ENCODE data around the gene S100A12.
"Not testable (repeated sequence)": the region's sequence is repeated elsewhere in the genome, so short reads cannot be mapped to it uniquely, and the experiment has no call there.

S100A12 gene

DNA sequence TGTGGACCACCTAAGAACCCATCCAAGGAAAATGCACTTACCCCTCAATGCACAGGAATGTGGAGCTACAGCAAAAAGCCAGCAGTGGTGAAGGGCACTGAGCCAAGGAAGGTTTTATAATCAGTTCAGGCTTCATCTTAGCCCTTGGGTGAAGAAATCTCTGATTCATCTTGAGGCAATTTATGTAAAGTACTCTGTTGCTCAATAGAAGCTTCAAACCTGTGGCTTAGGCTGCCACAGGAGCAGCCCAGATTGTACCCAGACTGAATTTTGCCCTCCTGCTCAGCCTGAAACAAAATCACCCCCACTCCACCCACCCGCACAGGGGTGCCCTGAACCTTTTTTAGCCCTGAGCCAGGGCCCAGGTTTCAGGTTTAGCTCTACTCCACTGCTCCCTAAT, at the start of gene S100A12:
TSS of gene S100A12 (minus strand) at position 111 of the 400 bp plus-strand sequence. CDS start 1,029 bp downstream, outside the sequence.
- no peak for DNase-seq

DNA sequence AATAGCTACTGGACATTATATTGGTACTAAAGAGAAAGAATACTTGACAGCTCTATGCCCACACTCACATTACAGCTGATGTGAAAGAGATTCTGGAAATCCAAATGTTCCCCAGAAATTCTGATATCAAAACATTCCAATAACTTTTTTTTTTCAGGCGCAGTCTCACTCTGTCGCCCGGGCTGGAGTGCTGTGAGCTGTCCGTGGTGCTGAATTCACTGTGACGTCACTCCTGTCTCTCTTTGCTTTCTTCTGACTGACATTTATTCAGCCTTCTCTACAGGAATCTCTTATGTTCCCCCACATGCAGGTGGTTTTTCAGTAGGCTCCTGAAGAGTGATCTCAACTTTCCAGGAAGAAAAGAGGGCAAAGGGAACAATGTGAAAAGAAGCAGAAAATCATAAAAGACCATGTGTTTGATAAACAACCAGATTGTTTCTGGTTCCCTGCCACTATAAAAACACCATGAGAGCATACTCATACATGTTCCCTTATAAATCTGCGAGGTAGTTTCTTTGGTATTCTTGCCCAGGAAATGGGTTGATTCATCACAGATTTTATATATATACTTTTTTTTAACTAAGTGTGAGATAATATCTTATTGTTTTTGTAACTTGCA, 47.1 kb upstream of the S100A12 start:
- peak; percentile 54 for DNase-seq

DNA sequence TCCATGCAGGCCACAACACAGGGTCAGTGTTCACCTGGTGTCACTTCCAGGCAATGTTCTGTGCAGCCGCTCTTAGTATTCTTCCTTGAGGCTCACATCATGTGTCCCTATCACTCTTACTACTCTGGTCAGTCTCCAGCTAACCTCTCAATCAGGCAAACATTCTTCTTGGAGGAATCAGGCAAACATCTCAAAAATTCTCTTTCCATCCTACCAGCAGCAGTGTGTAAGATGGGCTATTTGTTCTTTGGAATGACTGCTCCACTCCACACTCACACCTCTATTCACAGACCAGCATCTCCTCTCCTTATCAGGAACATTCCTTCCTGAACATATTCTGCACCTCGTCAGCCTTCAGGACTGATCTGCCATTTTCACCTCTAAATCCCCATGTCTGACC, 44.9 kb upstream of the S100A12 start:
- no peak for DNase-seq

GRCh38 chr1:153419436-153419793, 44.0 kb upstream of the S100A12 start:
- DNase-seq: not testable (repeated sequence)

DNA sequence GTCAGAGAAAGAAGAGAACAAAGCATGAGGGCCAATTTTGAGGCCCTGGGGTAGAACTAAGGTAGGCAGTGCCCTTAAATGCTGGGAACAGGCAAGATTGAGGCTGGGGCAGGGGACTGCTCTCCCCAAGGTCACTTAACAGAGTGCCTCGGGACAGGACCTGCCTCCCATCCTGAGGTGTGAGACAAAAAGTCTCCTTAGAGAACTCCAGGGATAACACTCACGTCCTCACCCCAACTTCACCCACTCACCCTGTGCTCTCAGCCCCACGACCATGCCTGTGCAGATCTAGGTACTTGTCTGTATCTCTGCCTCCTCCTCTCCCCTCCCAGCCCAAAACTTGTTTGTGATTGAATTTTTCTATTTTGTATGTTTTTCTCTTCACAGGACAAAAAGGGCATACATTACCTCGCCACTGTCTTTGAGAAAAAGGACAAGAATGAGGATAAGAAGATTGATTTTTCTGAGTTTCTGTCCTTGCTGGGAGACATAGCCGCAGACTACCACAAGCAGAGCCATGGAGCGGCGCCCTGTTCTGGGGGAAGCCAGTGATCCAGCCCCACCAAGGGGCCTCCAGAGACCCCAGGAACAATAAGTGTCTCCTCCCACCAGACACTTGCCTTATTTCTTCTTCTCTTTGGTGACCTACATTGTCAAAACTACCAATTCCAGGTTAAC, 43.5 kb upstream of the S100A12 start:
- not testable (repeated sequence) for DNase-seq

- no peak for DNase-seq
Observed at GRCh38 chr1:153417136-153417888, 41.9 kb upstream of the S100A12 start.

DNA sequence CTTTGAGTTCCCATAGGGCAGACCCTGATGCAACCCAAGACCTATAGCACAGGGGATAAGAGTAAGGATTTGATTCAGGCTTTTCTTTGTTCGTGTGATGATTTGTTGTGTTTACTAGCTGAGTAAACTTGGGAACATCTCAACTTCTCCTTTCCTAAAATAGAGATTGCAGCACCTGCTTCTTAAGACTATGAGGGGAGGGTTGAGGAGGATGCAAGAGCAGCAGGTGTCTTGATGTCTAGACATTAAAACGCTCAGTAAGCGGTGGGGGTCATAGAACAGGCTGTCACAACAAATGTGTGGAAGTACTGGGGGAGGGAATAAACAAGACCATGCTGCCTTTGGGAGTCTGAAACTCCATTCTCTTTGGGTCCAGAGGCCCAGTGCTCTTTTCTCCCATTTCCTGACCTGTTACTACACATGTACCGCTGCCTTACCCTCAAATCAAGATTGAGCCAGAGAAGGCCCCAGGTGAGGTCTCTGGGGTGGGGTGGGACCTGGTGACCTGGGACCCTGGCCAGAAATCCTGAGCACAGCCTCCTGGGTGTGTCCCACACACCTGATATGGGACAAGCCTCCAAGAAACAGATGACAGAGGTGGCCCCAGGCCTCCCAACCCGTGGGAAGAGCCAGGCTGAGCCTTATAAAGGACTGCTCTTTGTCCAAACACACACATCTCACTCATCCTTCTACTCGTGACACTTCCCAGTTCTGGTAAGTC, 40.6 kb upstream of the S100A12 start, which contains the start of gene S100A7A:
TSS of gene S100A7A (plus strand) at position 671 of the 721 bp plus-strand sequence. CDS start 1,563 bp downstream, outside the sequence.
- DNase-seq: no peak

- not testable (repeated sequence) for DNase-seq
Observed at GRCh38 chr1:153413961-153414360, 38.5 kb upstream of the S100A12 start.

DNA sequence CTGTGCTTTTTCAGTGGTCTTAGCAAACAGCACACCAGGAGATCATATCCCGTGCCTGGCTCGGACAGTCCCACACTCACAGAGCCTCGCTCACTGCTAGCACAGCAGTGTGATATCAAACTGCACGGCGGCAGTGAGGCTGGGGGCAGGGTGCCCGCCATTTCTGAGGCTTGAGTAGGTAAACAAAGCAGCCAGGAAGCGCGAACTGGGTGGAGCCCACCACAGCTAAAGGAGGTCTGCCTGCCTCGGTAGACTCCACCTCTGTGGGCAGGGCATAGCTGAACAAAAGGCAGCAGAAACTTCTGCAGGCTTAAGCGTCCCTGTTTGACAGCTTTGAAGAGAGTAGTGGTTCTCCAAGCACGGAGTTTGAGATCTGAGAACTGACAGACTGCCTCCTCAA, 31.9 kb upstream of the S100A12 start:
- not testable (repeated sequence) for DNase-seq

DNA sequence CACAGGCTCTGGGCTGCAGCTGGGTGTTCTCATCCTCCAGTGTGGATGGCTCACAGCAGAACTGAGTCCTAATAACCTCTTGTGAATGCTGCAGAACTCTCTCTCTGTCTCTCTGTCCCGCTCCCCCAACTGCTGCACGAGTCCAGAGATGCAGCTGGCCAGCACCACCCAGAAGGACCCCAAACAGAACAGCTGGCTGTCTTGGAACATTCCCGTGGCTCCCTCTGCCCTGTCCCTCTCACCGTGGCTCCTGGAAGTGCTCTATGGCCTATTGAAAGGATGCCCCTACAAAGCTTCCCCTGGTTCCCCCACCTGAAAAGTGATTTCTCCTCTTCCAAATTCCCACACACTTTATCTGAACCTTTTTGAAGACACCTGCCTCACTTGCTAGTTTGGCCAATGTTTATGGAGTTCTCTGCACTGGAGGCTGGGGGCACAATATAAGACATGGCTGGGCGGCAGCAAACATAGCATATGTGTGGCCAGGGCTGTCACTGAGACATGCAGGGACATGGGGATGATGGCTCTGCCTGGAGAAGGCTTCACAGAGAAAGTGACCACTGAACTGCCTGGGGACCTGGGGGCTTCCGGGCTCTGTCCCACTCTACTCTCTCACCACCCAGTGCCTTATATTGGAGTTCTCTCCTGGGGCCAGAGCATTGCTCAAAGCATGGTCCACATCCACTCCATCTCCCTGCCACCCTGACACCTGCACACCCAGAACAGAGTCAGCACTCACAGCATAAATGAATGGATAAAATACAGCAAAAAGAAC, 30.6 kb upstream of the S100A12 start:
- not testable (repeated sequence) for DNase-seq

- peak; percentile 66 for DNase-seq
Observed at GRCh38 chr1:153404768-153405167, 29.3 kb upstream of the S100A12 start.

DNA sequence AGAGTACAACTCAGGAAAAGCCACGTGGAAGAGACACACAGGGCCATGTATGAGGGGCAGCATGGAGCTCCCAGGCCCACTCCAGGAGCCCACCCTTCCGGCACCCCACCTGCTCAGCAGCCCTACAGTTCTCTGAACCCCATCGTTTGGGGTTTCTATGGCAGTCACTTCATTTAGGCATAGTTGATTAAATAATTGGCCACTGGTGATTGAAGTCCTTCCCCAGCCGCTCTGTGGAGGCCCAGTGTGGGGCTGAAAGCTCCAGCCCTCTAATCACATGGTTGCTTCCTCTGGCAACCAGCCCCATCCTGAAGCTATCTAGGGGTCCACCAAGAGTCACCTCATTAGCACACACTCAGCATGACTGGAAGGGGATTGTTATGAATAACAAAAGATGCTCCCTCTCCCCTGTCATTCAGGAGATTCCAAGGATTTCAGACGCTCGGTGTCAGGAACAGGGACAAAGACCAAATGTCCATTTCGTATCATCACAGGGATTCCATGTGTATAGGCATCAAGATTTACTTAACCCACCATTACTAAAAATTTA, 28.7 kb upstream of the S100A12 start:
- no peak for DNase-seq

DNA sequence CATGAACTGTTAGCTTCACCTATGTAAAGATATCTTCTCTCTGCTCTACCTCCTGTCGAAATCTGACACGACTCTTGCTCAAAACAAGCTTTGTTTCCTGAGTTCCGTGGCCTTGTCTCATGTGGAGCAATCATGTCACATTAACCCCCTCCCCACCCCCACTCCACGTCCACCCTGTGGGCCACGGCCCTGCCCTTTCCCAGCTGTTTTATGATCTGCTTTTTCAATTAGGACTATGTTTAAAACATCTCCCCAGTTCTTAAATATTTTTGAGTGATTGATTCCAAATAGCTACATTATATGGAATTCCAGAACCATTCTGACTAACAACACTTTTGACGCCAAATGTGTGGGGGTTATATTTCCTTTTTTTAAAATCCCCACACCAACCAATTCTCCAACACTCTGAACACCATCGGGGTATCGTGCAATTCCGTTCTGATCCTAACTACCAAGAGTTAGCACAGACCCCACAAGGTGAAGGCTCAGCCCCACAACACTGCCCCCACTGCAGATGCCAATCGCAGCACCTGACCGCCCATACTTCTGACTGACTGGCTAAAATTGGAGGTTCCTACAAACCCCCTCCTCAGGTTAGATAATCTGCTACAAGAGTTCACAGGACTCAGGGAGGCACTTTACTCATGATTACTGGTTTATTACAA, 28.1 kb upstream of the S100A12 start:
- no peak for DNase-seq

DNA sequence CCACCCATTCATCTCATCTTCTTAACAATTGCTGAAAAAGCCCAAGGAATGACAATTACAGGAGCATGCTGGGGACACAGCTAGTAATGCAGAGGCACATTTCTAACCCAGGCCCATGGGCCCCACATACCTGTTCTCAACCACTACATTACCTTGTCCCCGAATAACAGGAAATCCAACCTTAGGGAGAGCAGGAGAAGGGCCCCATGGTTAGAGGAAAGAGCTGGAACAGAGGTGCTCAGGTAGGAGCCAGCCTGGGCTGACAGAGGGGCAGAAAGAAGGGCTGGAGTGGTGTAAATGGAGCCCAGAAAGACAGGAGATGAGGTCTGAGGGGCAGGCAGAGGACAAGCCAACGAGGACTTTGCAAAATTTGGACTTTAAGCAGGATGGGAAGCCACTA, 26.8 kb upstream of the S100A12 start:
- DNase-seq: no peak

DNA sequence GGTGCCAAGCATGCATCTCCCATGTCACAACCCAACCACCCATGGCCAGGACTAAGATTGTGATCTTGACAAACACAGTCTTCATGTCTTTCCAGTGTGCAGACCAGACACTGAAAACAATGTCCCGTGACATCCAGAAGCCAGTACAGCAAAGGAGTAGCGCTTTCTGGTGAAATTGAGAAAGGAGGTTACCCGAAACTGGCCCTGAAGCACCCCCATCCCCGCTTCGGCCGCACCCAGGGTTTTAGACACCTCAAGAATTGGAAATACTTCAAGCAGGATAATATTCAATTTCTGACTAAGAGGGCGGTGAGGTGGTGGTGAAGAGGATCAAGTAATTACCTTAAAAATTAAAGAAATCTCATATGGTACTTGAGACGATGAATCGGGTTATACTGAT, 26.0 kb upstream of the S100A12 start:
- DNase-seq: no peak

DNA sequence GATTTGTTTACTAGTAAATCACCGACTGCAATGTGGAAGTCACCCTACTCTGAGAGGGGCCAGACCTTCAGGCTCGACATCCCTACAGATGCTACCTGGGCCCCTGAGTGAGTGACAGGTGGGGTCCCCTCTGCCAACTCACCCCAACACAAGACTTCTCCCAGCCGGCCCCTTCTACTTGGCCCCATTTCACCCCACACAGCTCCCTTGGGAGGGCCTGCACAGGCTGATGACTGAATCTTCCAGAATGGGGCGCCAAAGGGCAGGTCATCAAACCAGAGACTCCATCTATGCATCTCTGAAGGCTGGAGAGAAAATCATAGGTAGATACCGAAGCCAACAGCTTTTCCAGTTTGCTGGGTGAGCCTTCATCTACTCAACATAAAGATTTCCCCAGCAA, 24.8 kb upstream of the S100A12 start:
- no peak for DNase-seq

DNA sequence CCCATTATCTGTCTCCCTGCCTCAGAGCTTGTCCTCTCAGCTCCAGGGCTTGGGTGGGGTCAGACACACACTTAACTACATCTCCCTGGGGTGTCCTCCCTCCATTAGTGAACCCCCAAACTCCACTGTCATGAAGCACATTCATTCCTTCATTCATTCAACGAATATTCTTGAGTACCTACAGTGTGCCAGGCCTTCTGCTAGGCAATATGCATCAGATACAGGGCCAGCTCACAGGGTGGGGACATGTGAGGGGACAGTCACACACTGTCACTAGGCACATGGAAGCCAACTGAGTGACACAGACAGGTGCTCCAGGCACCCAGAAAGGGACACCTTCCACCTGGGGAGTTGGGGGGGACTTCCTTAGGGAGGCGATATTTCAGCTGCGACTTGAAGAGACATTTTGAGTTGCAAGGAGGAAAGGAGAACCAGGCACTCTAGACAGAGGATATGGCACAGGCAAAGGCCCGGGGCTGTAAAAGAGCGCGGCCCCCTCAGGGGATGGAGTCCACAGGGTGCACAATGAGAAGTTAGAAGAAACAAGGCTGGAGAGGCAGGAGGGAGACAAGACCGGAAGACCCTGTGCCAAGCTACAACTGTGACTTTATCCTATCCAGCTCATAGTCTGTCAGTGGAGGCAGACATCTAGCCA, 24.1 kb upstream of the S100A12 start:
- no peak for DNase-seq

DNA sequence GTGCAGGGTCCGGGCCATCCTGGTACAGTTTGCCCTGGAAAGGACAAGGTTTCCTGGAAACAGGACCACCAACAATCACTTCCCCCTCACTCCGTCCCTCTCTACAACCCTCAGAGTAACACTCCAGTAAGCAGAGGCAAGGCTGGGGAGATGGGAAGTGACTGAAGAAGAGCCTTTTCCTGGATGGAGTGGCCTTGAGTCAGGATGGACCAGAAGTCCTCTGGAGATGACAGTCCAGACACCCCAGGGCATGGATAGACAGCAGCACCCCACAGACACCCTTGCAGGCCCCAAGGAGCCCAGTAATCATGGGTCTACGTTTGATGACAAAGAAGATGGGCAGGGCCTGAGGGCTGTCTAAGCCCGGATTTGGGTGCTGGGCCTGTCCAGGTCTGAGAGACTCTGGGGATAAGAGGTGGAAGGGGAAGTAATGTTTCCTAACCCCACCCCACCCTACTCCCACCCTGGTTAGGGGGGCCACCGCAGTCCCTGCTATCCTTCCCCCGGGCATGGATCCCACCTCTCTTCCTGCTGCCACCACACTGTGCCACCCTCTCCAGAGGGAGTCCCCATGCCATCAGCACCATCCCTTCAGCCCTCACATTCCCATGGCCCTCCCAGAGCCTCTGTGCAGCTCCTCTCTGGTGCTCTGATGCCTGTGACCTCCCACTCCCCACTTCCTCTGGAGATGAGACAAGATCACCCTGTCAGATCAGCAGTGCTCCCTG, 22.7 kb upstream of the S100A12 start:
- DNase-seq: no peak

DNA sequence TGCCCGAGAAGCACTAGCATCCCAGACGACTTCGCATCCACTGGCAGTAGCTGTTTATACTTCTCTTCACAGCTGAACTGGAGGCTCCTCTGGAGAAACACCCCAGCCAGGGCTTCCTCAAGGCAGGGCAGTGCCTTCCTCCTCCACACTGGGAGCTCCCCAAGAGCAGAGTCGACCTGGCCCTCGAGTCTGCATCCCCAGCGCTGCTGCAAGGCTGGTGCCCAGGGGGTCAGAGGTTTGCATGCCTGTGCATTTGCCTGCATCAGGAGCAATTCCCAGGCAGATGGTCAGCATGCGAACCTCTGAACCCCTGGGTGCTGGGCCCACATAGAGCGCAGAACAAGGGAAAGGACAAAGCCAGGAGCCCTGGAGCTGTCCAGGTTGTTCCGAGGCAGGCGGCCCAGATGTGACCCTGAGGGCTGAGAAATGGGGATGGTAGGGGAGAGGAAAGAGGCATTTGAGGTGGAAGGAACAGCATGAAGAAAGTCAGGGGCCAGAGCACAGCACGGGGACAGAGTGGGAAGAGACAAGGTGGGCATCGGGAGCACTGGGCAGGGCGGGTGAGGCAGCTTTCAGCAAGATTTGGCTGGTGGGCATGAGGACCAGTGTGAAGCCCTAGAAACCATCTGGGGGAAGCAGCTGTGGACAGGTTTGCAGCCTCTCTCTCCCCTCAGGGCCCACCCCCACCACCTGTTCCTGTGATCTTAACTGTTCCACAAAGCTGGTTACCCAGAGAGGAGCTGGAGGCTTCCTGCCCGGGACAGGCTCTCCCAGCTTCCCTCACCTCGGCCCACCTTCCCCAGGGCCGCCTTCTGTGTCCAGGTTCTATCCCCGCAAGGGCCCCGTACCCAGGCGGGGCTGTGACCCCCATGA, 21.9 kb upstream of the S100A12 start:
- DNase-seq: no peak
